OCI-LY1 (cell line): Measurements from ENCODE around the gene SFTA2.

Experiments
- EZH2 ChIP-seq: fragments of 200-600 bp; sonication (generic), shearing (Covaris generic); IDR thresholded peaks from 2 replicates; pipeline ENCODE4 v1.8.0; 2017; ENCODE audit warnings: borderline replicate concordance, mixed run types, mild to moderate bottlenecking, antibody characterized with exemption, low read length, moderate library complexity, mixed read lengths
- TF ChIP-seq, protein P1 (sequence below): fragments of 200-600 bp; sonication (generic), shearing (Covaris generic); IDR thresholded peaks from 2 replicates; pipeline ENCODE4 v1.5.1; 2017; ENCODE audit warnings: mild to moderate bottlenecking, antibody characterized with exemption, low read length, moderate library complexity, mixed read lengths

DNA sequence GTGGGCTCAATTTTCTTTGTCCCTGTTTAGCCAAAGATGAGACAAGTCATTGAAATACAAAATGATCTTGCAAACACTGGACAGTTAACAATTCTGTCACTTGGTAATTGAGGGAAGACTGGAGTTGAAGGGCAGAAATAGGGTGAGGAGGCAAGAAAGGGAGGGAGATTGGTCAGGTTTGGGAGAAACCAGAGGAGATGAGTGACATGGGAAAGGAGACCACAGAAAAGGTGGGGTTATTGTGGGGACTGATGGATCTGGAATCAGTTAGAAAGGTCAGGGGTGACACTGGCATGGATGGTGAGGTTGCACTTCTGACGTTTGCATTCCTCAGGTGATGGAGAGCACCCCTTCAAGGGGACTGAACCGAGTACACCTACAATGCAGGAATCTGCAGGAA is 23.3 kb downstream of the SFTA2 start:
- TF ChIP-seq EZH2: no peak
- TF ChIP-seq, protein P1, sequence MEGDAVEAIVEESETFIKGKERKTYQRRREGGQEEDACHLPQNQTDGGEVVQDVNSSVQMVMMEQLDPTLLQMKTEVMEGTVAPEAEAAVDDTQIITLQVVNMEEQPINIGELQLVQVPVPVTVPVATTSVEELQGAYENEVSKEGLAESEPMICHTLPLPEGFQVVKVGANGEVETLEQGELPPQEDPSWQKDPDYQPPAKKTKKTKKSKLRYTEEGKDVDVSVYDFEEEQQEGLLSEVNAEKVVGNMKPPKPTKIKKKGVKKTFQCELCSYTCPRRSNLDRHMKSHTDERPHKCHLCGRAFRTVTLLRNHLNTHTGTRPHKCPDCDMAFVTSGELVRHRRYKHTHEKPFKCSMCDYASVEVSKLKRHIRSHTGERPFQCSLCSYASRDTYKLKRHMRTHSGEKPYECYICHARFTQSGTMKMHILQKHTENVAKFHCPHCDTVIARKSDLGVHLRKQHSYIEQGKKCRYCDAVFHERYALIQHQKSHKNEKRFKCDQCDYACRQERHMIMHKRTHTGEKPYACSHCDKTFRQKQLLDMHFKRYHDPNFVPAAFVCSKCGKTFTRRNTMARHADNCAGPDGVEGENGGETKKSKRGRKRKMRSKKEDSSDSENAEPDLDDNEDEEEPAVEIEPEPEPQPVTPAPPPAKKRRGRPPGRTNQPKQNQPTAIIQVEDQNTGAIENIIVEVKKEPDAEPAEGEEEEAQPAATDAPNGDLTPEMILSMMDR: no peak
